Limb (tissue), 2 donors: Measurements from ENCODE around the gene LCN6.
"Not testable (repeated sequence)": the region's sequence is repeated elsewhere in the genome, so short reads cannot be mapped to it uniquely, and the experiment has no call there.

ENCODE experiments used
- DNase-seq, 2 donors: peaks; one replicate each; pipeline ENCODE4 v3.0.0-alpha.2; 2016; ENCODE audit errors: extremely low spot score in 2 of 2

Gene LCN6, protein sequence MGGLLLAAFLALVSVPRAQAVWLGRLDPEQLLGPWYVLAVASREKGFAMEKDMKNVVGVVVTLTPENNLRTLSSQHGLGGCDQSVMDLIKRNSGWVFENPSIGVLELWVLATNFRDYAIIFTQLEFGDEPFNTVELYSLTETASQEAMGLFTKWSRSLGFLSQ

DNA sequence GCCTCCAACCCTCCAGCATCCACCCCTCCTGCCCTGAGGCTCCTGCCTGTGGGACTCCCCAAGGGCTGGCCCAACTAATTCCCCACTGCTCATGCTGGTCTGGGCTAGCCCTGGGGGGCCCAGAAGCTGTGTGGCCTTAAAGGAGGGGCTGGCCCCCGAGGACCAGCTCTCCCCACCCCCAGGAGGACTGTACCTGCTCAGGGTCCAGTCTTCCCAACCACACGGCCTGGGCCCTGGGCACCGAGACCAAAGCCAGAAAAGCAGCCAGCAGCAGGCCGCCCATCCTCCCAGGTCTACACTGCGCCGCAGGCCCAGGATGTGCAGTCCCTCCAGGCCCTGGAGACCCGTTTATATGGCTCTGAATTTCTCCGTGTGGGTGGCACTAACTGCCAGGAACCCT, at the start of gene LCN6:
Gene LCN6, minus strand, starts transcription at position 325 of the 400 bp plus-strand sequence. Its CDS starts 42 bp downstream, at position 283.
- peak in 1 of 2 donors; percentile 23 for DNase-seq

DNA sequence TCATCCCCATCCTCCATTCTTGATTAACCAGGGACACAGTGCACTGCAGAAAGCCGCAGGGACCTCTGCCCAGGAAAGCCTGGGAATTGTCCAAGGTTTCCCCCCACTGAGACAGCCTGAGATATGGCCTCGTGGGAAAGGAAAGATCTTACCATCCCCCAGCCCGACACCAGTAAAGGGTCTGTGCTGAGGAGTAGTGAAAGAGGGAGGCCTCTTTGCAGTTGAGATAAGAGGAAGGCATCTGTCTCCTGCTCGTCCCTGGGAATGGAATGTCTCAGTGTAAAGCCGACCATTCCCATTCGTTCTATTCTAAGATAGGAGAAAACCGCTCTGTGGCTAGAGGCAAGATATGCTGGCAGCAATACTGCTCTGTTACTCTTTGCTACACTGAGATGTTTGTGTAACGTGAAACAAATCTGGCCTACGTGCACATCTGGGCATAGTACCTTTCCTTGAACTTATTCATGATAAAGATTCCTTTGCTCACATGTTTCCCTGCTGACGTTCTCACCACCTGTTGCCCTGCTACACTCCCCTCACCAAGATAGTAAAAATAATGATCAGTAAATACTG, 48.5 kb upstream of the LCN6 start:
- DNase-seq = not testable (repeated sequence)

DNA sequence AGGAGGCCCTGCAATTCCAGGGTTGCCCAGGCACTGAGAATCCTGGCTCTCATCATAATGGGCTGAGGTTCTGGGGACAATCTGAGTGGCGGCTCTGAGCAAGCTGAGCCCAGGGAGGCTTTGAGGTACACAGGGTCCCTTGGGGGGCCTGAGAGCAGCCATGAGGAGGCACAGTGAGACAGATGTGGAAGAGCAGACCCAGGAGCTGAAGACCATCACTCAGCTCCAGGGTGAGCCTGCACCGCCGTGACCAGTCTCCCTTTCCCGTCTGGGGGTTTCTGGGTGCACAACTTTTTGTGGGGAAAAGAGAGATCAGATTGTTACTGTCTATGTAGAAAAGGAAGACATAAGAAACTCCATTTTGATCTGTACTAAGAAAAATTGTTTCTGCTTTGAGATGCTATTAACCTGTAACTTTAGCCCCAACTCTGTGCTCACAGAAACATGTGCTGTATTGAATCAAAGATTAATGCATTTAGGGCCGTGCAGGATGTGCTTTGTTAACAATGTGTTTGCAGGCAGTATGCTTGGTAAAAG, 48.0 kb upstream of the LCN6 start, which contains the start of gene CCDC183:
Gene CCDC183, plus strand, starts transcription at position 101 of the 537 bp plus-strand sequence. Its CDS starts 60 bp downstream, at position 161.
- DNase-seq = no peak

DNA sequence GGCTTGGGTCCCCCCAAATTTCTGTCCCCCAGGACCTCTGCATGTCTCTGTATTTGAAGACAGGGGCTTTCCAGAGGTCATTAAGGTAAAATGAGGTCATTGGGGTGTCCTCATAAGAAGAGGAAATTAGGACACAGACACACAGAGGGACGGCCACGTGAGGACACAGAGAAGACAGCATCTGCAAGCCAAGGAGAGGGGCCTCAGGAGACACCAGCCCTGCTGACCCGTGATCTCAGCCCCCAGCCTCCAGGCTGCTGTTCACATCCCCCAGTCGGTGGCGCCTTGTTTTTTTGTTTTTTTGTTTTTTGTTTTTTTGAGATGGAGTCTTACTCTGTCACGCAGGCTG, 46.6 kb upstream of the LCN6 start:
- no peak for DNase-seq

DNA sequence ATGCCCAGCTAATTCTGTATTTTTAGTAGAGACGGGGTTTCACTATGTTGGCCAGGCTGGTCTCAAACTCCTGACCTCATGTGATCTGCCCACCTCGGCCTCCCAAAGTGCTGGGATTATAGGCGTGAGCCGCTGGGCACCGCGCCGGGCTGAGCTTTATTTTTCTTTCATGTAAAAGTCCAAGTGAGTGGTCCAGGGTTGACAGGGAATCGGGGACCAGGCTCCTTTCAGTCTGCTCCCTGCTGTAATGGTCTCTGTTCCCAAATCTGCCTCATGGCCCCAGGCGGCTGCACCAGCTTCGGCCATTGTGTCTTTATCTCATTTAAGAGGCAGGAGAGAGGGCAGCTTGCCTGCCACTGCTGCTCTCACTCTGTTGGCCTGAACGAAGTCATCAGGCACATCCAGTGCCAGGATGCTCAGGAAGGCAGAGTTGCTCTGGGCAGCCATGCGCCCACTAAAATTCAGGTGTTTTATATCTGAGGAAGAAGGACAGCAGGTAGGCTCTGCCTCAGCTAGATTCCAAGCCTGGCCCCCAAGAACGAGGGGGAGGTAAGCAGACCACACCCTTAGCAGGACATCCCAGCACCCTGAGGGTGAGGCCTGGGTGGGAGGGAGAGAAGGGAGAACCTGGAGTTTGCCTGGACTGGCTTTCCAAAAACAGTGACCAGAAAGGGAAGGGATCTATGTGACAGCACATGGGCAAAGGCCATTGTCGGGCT, 46.1 kb upstream of the LCN6 start:
- no peak for DNase-seq

DNA sequence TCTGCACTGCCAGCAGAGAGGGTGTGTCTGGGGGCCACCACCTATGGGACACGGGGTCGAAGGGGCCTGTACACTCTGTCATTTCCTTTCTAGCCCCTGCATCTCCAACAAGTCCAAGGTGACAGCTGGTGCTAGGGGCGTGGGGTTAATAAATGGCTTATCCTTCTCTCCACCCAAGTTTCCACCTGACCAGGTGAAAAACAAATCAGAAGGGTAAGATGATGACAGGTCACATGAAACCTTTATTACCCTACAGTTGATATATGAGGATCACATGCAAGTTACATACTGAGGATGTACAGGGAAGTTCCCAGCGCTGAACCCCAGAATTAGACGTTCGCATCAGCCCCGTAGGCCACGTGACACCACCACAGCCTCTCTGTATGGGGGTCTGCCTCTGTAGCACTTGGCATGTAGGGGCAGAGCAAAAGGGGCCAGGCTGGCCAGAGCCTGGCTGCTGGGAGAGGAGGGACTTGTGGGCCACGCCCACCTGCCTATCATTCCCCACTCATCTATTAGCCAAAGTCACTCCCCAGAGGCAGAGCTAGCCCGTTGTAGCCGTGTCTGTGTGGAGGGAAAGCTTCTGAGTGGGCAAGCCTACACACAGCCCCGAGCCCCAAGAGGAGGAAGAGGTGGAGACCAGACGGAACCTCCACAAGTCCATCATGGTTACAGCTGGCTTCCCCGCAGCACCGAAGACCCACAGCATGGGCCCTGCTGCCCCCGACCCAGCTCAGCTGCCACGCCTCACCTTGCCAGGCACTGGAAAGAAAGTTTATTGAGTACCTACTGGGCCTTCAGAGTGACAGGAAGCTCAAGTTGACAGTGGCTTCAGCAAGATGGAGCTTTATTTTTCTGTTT, 45.0 kb upstream of the LCN6 start:
- DNase-seq = no peak

DNA sequence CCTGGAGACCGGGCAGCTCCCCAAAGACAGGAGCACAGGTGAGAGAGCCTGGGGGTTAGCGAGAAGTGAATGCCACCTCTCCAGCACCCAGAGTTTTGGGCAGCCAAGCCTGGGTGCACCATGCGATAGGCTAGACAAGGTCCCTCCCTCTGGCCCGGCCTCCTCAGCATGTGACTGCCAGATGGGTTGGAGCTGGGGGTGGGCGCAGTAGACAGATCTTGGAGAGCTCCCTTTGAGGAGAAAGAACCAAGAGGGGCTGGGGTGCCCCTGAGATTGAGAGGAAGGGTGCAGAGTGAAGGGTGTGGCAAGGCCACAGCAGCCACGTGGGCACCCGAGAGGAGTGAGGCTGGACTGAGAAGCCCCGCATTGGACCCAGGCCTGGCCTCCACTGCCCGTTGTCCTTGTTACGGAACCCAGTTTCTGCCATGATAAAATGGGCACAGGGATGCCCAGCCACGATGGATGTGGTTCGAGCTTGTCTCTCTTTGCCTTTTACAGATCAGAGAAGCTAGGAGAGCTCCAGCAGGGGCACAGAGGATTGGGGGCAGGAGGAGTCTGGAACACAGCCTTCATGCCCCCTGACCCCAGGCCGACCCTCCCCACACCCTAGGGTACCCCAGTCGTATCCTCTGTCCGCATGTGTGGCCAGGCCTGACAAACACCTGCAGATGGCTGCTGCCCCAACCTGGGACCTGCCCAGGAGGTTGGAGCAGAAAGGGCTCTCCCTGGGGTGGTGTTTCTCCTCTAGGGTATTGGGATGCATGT, 44.2 kb upstream of the LCN6 start:
- no peak for DNase-seq

DNA sequence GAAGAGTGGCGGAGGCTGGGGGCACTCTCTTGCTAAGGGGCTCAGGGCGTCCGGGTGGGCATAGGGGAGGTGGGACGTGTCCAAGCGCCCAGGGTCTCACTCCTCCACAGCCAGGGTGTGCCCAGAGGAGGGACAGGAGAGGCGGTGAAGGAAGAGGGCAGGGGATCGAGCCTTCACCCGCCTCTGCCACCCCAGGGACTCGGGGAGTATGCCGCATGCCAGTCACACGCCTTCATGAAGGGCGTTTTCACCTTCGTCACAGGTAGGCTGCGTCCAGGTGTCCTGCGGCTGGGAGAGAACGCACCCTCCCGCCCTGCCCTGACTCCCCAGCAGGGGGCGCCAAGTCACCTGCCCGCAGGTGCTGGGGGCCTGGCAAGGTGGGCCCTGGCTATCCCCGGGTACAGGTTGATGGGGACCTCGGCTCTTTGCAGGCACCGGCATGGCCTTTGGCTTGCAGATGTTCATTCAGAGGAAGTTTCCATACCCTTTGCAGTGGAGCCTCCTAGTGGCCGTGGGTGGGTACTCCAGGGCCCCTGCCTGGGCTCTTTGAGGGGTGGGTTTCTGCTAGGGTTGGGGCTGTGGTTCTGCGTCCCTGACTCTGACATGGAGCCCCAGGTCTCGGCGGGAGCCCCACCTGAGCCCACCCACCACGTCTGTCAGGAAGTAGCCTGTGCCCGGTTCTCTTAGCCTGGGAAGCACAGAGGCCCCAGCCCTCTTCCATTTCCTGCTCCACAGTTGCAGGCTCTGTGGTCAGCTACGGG, 43.4 kb upstream of the LCN6 start:
- peak in 1 of 2 donors; percentile 73 for DNase-seq

DNA sequence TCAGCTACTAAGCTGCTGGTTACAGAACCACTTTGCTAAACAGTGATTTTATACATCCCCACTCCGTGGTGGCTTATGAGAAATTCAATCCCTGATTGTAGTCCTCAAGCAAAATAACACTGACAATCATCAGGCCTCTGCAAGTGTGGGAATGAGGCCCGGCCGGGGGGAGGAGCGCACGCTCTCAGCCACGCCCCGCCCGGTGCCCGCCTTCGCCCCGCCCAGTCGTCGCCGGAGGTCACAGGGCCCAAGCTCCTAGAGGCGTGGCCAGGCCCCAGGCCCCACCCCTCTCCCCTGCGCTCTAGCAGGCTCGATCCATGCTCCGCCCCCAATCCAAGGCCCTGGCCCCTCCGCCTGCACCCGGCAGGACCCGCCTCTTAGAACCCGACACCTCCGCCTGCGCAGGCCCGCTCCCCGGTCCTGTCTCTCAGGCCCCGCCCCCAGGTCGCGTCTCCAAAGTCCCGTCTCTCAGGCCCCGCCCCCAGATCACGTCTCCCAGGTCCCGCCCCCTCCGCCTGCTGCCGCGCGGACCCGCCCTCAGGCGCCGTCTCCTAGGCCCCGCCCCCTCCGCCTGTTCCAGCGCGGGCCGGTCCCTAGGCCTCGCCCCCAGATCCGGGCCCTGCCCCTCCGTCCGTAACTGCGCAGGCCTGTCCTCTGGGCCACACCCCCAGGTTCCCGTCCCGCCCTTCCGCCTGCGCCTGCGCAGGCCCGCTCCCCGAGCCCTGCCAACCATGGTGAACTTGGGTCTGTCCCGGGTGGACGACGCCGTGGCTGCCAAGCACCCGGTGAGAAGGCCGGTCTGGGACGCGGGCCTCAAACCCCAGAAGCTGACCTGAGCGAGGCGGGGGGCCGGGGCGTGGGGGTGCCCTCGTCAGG, 42.6 kb upstream of the LCN6 start, which contains the start of gene TMEM141:
Gene TMEM141, plus strand, starts transcription at position 705 of the 876 bp plus-strand sequence. Its CDS starts 27 bp downstream, at position 732.
- peak; percentile 100 for DNase-seq

DNA sequence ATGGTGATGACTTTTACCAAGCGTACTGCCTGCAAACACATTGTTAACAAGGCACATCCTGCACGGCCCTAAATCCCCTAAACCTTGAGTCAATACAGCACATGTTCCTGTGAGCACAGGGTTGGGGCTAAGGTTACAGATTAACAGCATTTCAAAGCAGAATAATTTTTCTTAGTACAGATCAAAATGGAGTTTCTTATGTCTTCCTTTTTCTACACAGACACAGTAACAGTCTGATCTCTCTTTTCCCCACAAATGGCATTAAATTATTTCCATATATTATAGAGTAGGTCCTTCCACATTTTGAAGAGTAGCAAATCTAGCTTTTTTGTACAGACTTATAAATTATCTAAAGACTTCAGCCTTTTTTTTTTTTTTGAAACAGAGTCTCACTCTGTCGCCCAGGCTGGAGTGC, 41.2 kb upstream of the LCN6 start:
- no peak for DNase-seq

DNA sequence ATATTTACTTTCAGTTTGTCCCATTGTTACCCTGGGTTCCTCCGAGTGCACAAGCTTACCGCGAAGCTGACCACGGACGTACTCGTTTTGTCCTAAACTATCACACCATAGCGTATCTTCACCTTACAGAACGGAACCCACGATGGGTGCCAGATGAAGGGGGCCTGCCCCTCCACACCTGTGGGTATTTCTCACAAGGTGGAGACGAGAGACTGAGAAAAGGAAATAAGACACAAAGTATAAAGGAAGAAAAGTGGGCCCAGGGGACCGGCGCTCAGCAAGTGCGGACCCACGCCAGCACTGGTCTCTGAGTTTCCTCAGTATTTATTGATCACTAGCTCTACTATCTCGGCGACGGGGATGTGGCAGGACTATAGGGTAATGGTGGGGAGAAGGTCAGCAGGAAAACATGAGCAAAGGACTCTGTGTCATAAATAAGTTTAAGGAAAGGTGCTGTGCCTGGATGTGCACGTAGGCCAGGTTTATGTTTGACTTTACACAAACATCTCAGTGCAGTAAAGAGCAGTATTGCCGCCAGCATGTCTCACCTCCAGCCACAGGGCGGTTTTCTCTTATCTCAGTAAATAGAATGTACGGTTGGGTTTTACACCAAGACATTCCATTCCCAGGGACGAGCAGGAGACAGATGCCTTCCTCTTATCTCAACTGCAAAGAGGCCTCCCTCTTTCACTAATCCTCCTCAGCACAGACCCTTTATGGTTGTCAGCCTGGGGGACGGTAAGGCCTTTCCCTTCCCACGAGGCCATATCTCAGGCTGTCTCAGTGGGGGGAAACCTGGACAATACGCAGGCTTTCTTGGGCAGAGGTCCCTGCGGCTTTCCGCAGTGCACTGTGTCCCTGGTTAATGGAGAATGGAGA, 40.6 kb upstream of the LCN6 start:
- DNase-seq = not testable (repeated sequence)

DNA sequence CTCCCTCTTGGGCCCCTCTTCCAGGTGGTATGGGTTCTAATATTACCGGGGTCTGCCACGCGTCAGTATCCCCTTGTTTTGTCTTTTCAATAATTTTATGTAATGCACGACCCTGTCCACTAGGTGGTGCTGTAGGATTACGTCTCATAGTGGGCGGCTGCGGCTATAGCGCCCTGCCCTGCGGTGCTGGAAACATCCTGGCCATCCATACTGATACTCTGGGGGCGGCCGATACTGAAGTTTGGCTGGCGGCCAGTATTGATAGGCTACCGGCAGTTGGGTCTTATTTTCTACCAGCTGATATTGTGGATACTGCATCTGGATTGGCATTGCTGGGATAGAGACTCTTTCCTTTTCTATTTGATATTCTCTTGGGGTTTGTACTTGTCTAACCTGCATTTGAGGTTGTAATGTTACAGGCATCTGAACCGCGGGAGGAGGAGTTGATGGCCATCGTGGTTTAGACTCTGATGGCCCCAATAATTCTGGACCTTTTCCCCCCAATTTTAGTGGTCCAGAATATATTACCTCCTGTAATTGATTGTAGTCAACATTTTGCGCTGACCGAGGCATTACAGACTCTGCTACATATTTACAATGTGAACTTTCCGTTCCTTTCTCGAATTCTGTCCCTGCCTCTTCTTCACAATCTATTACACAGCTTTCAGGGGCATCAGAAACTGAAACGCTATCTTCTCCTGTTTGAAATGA, 39.5 kb upstream of the LCN6 start:
- peak; percentile 79 to 82 for DNase-seq

DNA sequence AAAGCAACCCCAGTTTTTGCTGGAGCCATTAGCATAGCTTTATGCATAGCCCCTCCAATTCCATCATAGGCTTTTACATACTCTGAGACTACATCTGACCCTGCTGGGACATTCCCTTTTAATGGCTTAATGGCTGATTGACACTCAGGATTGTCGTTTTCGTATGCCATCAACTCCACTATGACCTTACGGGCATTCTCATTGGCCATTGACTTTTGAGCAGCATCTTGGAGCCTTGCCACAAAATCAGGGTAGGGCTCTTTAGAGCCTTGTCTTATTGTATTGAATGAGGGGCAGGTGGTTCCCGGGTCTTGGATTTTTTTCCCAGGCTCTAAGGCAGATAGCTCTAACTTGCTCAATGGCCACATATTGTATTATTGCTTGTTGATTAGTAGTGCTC, 38.7 kb upstream of the LCN6 start:
- DNase-seq = not testable (repeated sequence)

DNA sequence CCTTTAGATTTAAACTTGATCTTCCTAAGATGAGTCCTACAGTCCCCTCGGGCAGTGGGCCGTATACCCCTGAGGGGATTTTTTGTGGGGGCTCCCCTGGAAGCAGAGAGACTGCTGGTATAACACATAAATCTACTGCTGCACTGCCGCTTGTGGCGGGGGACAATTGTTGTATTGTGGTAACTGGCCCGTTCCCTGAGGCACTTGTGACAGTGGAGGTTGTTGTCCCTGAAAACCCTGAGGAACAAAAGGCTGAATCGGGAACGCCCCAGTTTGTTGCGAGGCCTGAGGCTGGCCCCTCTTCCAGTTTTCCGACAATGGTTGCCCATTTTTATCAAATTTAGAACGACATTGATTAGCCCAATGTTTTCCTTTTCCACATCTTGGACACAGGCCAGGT, 38.1 kb upstream of the LCN6 start:
- no peak for DNase-seq

DNA sequence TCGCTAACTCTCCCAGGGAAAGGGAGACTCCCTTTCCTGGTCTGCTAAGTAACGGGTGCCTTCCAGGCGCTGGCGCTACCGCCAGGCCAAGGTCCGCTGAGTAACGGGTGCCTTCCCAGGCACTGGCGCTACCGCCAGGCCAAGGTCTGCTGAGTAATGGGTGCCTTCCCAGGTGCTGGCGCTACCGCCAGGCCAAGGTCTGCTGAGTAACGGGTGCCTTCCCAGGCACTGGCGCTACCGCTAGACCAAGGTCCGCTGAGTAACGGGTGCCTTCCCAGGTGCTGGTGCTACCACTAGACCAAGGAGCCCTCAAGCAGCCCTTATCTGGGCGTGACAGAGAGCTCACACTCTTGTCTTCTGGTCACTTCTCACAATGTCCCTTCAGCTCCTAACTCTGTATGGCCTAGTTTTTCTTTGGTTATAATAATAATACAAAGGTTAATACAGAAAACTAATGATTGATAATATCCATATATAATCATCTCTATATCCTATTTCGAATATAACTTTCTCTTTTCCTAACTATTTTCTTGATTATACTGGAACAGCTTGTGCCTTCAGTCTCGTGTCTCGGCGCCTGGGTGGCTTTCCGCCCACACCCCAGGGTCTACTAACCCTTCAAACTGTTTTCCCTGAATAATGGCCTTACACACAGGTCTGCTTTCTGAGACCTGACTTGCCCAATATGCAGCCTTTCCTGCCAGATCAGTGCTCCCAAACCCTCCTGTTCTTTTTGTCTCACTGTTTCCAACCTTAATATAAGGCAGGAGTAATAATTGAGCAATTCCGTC, 37.4 kb upstream of the LCN6 start:
- DNase-seq = not testable (repeated sequence)

DNA sequence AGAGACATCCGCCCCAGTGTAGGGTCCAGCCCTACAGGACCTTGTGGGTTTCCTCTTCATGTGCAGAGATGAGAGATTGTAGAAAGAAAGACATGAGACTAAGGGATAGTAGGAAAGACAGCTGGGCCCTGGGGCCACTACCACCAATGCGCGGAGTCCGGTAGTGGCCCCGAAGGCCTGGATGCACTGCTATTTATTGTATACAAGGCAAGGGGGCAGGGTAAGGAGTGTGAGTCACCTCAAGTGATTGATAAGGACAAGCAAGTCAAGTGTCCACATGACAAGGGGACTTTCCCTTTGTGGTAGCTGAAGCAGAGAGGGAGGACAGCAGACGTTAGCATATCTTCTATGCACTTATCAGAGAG, 36.7 kb upstream of the LCN6 start:
- DNase-seq = no peak
